CD4-positive, alpha-beta T cell (primary cell): ENCODE measurements around the gene NBPF8. TPM values are rescaled to one million over a fixed set of nuclear protein-coding genes. Genes with fewer than 3 reads are reported as not detected.
"Not testable (repeated sequence)": the region's sequence is repeated elsewhere in the genome, so short reads cannot be mapped to it uniquely, and the experiment has no call there.

Experiments used
- ATAC-seq: fragments of 200-7000 bp; cut with Tn5 transposase; one replicate; pipeline ENCODE4 v1.10.0; 2022; ENCODE audit warnings: mild to moderate bottlenecking; ENCODE audit not compliant: poor library complexity
- CTCF ChIA-PET: fragments of 350-600 bp; sonication (Branson Sonifier 250); formaldehyde crosslinking; loops from one replicate; lab custom pipeline; 2021; ENCODE audit warnings: antibody characterized with exemption, inconsistent platforms; lab: Charles Lee
- POLR2A ChIA-PET: fragments of 350-600 bp; sonication (Branson Sonifier 250); formaldehyde crosslinking; loops from one replicate; lab custom pipeline; 2021; ENCODE audit warnings: antibody characterized with exemption, inconsistent platforms; lab: Charles Lee
- DNase-seq, 14 experiments: peaks; one replicate each; pipeline ENCODE4 v3.0.0-alpha.2; 2013 to 2020; ENCODE audit warnings: mixed read lengths in 2 of 14
- H3K27ac ChIP-seq, 2 donors: one replicate each; pipeline versions ENCODE4 v1.5.1 to v1.7.0; 2013; ENCODE audit warnings: low read length in 2 of 2, low read depth in 1 of 2, mild to moderate bottlenecking in 1 of 2
- H3K27me3 ChIP-seq, 2 experiments: 1 replicate in 1 of 2; 2 replicates in 1 of 2; pipeline versions ENCODE4 v1.6.1 to v1.7.0; 2013; ENCODE audit warnings: low read length in 2 of 2, control low read depth in 1 of 2, mild to moderate bottlenecking in 1 of 2, moderate library complexity in 1 of 2; ENCODE audit not compliant: insufficient read depth in 2 of 2, control insufficient read depth in 1 of 2
- H3K36me3 ChIP-seq: one replicate; pipeline ENCODE4 v1.6.1; 2013; ENCODE audit warnings: low read length, control low read depth; ENCODE audit not compliant: insufficient read depth
- H3K4me1 ChIP-seq: one replicate; pipeline ENCODE4 v1.6.1; 2013; ENCODE audit warnings: low read length, control low read depth; ENCODE audit not compliant: insufficient read depth
- H3K4me3 ChIP-seq: one replicate; pipeline ENCODE4 v1.5.1; 2013; ENCODE audit warnings: mild to moderate bottlenecking, low read length, moderate library complexity
- H3K9me3 ChIP-seq, 2 experiments: 1 replicate in 1 of 2; 2 replicates in 1 of 2; pipeline versions ENCODE4 v1.6.1 to v1.7.0; 2013; ENCODE audit warnings: low read length in 2 of 2, mild to moderate bottlenecking in 2 of 2, control low read depth in 1 of 2, moderate library complexity in 1 of 2; ENCODE audit not compliant: control insufficient read depth in 1 of 2, insufficient read depth in 1 of 2
- H3K27ac Mint-ChIP-seq: one replicate; pipeline ENCODE4 v1.8.0; 2020; ENCODE audit warnings: mixed read lengths
- H3K27me3 Mint-ChIP-seq: one replicate; pipeline ENCODE4 v1.8.0; 2021; ENCODE audit warnings: mixed read lengths
- H3K36me3 Mint-ChIP-seq: one replicate; pipeline ENCODE4 v1.8.0; 2021; ENCODE audit warnings: low read depth, mixed read lengths
- H3K4me1 Mint-ChIP-seq: one replicate; pipeline ENCODE4 v1.8.0; 2021; ENCODE audit warnings: low read depth, mixed read lengths
- H3K4me3 Mint-ChIP-seq: one replicate; pipeline ENCODE4 v1.8.0; 2020; ENCODE audit warnings: mild to moderate bottlenecking, mixed read lengths
- H3K9me3 Mint-ChIP-seq: one replicate; pipeline ENCODE4 v1.8.0; 2020; ENCODE audit warnings: mixed read lengths
- intact Hi-C, 2 experiments: fragments of 100-400 bp; cut with DNase I in 1 of 2; cut with micrococcal nuclease in 1 of 2; formaldehyde crosslinking; loops; one replicate each; pipeline versions ENCODE4 v1.15.1 to v1.9.0; 2023 to 2025; cut with DNase I, micrococcal nuclease
- total RNA-seq, 174 experiments: library from RNA in 2 of 174; stranded (reverse) in 2 of 174; gene quantifications; one replicate each; pipeline ENCODE4 v1.2.3 and lab custom pipeline; 2021 to 2026

The NBPF8 gene
- total RNA-seq, 2 experiments from 2014 or later: 38.8 to 40.9 TPM

DNA sequence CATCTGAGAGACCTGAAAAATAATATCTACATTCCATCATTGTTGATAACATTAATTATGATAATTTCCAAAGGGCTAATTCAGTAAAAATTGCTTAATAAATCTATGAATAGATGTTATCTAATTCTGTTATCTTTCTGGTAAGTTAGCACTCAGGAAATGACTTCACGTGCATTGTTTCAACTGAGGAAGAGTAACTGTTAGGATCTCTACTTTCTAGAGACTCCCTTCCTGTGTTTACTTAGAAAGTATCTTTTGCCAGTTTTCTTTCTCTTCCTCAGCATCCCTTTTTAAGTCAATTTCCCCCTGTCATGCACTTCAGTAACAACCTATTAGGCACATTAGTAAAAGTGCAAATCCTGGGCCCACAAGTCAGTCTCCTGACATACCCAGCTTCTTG, 9.5 kb upstream of the NBPF8 start:
- DNase-seq: peak in 1 of 14 experiments; percentile 26
- POLR2A ChIA-PET, H3K4me1 Mint-ChIP-seq, H3K4me3 ChIP-seq, H3K36me3 Mint-ChIP-seq, H3K4me1 ChIP-seq, H3K36me3 ChIP-seq, H3K27me3 ChIP-seq, H3K27ac Mint-ChIP-seq, H3K27me3 Mint-ChIP-seq, CTCF ChIA-PET, H3K9me3 ChIP-seq, H3K27ac ChIP-seq, H3K9me3 Mint-ChIP-seq, intact Hi-C loops, H3K4me3 Mint-ChIP-seq: not testable (repeated sequence)
- ATAC-seq: peak; percentile 69

DNA sequence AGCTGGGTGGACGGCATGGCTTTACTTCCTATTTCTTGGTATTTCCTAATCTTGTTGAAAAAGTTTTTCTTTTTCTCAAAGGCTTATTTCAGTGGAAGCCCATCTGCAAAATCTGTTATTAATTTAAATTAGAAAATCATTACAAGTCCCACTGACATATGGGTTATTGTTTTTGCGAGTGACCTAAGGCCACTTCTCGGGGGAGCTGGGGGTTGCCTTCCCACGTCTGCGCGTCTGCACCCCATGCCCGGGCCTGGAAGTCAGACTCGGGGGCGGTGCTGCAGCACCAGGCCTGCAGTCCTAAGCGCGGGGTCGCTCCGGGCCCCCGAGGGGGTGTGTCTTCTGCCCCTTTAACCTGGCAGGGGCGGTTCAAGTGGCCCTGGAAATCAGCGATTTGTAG, 384 bp upstream of the NBPF8 start:
- H3K27me3 ChIP-seq, H3K27ac Mint-ChIP-seq, H3K4me1 ChIP-seq, H3K9me3 ChIP-seq, DNase-seq, POLR2A ChIA-PET, H3K27ac ChIP-seq, H3K4me1 Mint-ChIP-seq, H3K36me3 Mint-ChIP-seq, H3K36me3 ChIP-seq, H3K27me3 Mint-ChIP-seq, intact Hi-C loops, CTCF ChIA-PET, H3K4me3 Mint-ChIP-seq, H3K9me3 Mint-ChIP-seq: not testable (repeated sequence)
- peak overlapping the region; percentile 58 for H3K4me3 ChIP-seq
- peak; percentile 7 for ATAC-seq

DNA sequence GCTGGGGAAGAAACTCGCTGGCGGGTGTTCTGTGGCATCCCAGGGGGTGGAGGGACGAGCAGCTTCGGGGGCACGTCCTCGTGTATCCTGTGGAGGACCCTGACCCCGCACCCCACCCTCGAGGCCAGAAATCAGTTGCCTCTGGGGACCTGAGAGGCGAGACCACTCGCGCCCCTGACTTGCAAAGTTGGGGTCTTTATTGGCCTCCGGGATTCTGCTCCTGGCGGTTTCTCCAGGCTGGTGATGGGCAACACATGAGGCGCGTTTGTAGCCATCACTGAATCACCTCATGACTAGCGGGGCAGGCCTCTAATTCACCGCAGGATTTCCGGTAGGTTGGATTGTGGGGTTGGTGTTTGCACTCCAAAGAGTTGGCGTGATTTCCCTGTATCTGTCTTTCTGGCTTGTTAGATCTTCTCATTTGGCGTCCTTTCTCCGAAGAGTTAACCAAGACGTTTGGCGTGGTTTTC, 692 bp downstream of the NBPF8 start:
- H3K27me3 Mint-ChIP-seq, H3K27ac ChIP-seq, ATAC-seq, POLR2A ChIA-PET, H3K4me1 Mint-ChIP-seq, CTCF ChIA-PET, H3K9me3 Mint-ChIP-seq, H3K36me3 Mint-ChIP-seq, H3K36me3 ChIP-seq, H3K4me1 ChIP-seq, H3K9me3 ChIP-seq, intact Hi-C loops, H3K27me3 ChIP-seq: not testable (repeated sequence)
- DNase-seq: peak in 8 of 14 experiments; percentile 1 to 59 (median 29)
- Mint-ChIP-seq H3K4me3 (peak overlapping the region; percentile 91), H3K27ac (peak overlapping the region; percentile 84)
- peak overlapping the region; percentile 58 for H3K4me3 ChIP-seq

DNA sequence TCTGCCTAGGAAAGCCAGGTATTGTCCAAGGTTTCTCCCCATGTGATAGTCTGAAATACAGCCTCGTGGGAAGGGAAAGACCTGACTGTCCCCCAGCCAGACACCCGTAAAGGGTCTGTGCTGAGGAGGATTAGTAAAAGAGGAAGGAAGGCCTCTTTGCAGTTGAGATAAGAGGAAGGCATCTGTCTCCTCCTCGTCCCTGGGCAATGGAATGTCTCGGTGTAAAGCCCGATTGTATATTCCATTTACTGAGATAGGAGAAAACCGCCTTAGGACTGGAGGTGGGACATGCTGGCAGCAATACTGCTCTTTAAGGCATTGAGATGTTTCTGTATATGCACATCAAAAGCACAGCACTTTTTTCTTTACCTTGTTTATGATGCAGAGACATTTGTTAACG, 10.2 kb downstream of the NBPF8 start:
- H3K4me3 Mint-ChIP-seq, H3K4me1 Mint-ChIP-seq, H3K9me3 ChIP-seq, H3K4me1 ChIP-seq, DNase-seq, H3K27ac Mint-ChIP-seq, ATAC-seq, H3K27me3 ChIP-seq, H3K4me3 ChIP-seq, POLR2A ChIA-PET, H3K9me3 Mint-ChIP-seq, H3K36me3 Mint-ChIP-seq, H3K27me3 Mint-ChIP-seq, H3K27ac ChIP-seq, CTCF ChIA-PET, H3K36me3 ChIP-seq, intact Hi-C loops: not testable (repeated sequence)

- H3K27me3 Mint-ChIP-seq, intact Hi-C loops, H3K9me3 Mint-ChIP-seq, DNase-seq, H3K4me3 ChIP-seq, H3K27ac ChIP-seq, H3K36me3 ChIP-seq, H3K4me1 ChIP-seq, H3K36me3 Mint-ChIP-seq, H3K27ac Mint-ChIP-seq, CTCF ChIA-PET, H3K9me3 ChIP-seq, POLR2A ChIA-PET, H3K4me3 Mint-ChIP-seq, ATAC-seq, H3K27me3 ChIP-seq, H3K4me1 Mint-ChIP-seq: not testable (repeated sequence)
These were observed 16.8 kb downstream of the NBPF8 start for GRCh38 chr1:120431626-120432025.

- H3K4me1 ChIP-seq, H3K36me3 ChIP-seq, H3K36me3 Mint-ChIP-seq, CTCF ChIA-PET, H3K4me3 ChIP-seq, H3K9me3 ChIP-seq, H3K4me1 Mint-ChIP-seq, ATAC-seq, H3K9me3 Mint-ChIP-seq, POLR2A ChIA-PET, DNase-seq, H3K4me3 Mint-ChIP-seq, H3K27me3 ChIP-seq, H3K27me3 Mint-ChIP-seq, H3K27ac Mint-ChIP-seq, H3K27ac ChIP-seq, intact Hi-C loops: not testable (repeated sequence)
These were observed 19.0 kb downstream of the NBPF8 start for GRCh38 chr1:120433831-120434230.

DNA sequence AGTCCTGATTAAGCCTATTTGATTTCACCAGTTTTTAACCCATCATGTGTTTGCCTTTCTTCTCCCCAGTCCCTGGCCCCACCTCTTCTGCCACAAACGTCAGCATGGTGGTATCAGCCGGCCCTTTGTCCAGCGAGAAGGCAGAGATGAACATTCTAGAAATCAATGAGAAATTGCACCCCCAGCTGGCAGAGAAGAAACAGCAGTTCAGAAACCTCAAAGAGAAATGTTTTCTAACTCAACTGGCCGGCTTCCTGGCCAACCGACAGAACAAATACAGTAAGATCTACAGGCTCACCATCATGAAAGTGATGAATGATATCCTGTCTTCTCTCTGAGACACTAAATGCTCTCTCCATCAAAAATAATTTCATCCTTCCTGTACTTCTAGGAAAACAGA, 34.3 kb downstream of the NBPF8 start:
- H3K27ac ChIP-seq, H3K9me3 ChIP-seq, H3K4me1 ChIP-seq, H3K36me3 ChIP-seq, H3K9me3 Mint-ChIP-seq, intact Hi-C loops, ATAC-seq, H3K4me3 ChIP-seq, H3K27ac Mint-ChIP-seq, CTCF ChIA-PET, H3K4me3 Mint-ChIP-seq, H3K27me3 Mint-ChIP-seq, H3K4me1 Mint-ChIP-seq, H3K36me3 Mint-ChIP-seq, H3K27me3 ChIP-seq, POLR2A ChIA-PET: not testable (repeated sequence)
- DNase-seq: peak in 1 of 14 experiments; percentile 0
